Right forelimb (tissue), 1 donor: Measurements from ENCODE around the gene NGF.
"Not testable (repeated sequence)": the region's sequence is repeated elsewhere in the genome, so short reads cannot be mapped to it uniquely, and the experiment has no call there.

Source experiments
- DNase-seq: peaks from one replicate; pipeline ENCODE4 v3.0.0-alpha.2; 2018

The NGF gene

DNA sequence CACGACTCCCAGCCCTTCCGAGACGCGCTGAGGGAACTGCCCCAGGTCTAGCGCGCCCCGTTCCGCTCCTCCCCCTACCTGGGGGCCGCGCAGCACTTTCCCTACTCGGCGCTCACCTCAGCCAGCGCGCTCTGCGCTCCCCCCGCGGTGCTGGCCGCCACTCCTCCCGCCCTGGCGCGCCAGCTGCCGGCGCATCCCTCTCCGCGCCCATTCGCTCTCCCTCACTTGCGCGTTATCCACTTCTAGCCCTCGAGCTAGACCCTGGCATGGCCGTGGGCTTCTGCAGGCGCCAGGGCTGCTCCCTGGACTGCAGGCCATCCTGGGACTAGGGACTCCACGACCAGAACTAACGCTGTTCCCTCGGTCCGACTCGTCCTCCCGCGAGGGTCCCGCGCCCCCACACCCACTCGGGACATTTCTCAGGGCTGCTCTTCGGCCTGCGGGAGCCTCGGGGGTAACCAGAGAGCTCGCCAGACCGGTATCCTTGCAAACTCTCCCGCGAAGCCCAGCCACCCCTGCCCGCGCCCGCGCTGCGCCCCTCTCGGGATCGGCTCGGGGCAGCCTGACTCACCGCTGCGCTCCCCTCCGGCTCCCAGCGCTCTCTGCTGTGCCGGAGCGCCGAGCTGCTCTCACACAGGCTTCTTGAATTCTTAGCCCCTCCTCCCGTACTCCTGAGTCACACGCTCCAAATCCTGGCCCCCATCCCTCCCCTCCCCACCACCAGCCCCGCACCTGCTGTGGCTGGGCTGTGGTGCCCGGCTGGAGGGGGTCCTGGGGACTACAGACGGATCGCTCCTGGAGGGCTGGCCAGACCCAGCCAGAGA, at the start of gene NGF:
NGF (minus strand) TSS at position 617 of the 824 bp plus-strand sequence. CDS start 51,454 bp downstream, outside the sequence.
- DNase-seq = peak; percentile 74

DNA sequence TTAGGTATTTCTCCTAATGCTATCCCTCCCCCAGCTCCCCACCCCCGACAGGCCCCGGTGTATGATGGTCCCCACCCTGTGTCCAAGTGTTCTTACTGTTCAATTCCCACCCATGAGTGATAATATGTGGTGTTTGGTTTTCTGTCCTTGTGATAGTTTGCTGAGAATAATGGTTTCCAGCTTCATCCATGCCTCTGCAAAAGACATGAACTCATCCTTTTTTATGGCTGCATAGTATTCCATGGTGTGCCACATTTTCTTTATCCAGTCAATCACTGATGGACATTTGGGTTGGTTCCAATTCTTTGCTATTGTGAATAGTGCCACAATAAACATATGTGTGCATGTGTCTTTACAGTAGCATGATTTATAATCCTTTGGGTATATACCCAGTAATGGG, 45.4 kb upstream of the NGF start:
- DNase-seq = not testable (repeated sequence)

DNA sequence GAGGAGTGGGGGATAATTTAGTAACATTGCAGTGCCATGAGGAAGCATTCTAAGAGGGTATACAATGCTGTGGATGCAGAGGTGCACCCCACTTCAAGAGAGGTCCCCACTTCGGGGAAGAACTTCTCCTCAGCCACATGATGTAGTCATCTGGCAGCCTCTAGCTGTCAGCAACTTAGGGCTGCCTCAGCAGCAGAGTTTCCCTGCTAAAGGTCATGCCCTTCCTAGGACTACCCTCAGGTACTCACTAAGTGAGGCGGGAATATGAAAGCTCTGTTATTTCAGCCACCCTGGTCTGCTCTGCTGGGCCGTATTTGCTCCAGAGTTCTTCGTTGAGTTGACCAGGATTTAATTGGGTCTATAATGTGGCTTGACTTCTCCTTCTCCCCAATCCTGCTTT, 41.9 kb upstream of the NGF start:
- no peak for DNase-seq

DNA sequence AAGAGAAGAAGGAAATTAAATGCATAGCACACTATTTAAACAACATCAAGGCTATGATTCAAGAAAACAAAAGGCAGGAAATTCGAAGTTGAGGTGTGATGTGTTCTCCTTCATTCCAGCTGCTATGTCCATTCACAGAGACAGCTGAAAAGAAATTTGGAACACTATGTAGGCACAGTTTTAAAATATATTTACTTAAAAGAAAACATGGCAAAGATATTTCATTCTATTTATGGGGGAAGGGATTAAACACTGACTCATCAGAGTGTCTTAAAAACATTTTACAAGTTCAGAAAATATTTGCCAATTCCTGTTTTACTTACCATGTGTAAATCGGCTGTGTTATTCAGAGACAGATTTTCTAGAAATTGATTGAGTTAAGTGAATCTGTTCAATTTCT, 39.4 kb upstream of the NGF start:
- DNase-seq = no peak

DNA sequence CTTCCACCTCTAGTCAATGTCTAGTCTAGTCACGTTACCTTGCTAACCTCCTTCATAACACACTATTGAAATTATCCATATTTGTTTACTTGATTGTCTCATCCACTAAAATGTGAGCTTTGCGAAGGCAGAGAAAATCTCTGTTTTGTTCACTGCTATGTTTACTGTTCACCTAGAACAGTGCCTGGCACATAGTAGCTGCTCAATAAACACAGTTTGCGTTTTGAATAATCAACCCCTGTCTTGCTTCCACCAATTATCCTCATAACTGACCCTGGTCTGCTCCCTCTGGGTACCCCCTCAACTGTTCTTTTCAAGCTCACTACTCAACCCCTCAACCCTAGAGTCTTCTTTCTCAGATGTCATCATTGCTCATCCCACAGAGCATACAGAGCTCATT, 36.5 kb upstream of the NGF start:
- DNase-seq = no peak

DNA sequence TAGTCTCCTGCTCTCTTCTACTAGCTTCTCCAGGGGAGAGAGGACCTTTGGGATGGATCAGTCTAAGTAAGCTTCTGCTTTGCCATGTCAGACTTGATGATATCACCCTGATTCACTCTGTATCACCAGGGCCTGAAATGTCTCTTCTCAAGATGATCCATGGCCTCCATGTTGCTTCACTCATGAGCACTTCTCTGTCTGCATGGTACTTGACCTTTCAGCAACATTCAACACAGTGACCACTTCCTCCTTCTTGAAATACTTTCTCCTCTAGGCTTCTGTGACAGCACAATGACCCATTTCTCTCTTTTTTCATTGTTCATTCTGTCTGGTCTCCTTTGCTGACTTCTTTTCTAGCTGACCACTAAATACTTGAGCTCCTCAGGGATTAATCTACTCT, 35.3 kb upstream of the NGF start:
- no peak for DNase-seq

DNA sequence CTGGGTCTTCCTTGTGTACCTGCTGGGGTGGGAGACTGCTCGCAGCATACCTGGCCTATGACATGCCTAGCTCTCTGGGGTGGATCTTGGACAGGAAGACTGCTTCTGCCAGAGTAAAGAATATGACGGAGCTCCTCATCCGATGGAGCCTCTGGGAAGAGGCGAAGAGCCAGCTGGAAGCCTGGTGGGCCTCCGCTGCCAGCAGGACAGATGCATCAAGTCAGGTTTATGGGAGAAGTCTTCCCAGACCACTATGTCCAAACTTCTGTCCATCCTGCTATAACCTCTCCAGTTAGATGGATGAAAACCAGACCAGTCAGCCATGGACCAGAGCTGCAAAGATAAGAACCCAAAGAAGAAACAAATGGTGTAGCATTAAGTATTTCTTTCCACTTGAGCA, 27.7 kb upstream of the NGF start:
- DNase-seq = no peak

DNA sequence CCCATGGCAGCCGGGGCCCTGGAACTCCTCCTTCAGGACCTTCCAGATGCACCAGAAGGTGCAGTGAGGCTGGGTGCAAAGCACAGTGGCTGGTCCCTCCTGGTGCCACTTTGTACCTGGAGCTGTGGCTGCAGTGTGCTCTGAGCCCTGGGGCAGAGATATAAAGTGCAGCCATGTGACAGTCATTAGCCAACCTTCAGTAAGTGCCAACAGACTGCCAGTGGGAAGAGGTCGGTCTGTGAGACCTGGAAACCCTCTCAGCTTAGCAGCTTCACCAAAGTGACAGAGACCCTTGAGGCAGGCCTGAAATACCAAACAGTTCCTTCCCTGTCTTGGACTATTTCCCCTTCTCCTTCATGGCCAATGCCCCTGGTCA, 26.7 kb upstream of the NGF start:
- no peak for DNase-seq

DNA sequence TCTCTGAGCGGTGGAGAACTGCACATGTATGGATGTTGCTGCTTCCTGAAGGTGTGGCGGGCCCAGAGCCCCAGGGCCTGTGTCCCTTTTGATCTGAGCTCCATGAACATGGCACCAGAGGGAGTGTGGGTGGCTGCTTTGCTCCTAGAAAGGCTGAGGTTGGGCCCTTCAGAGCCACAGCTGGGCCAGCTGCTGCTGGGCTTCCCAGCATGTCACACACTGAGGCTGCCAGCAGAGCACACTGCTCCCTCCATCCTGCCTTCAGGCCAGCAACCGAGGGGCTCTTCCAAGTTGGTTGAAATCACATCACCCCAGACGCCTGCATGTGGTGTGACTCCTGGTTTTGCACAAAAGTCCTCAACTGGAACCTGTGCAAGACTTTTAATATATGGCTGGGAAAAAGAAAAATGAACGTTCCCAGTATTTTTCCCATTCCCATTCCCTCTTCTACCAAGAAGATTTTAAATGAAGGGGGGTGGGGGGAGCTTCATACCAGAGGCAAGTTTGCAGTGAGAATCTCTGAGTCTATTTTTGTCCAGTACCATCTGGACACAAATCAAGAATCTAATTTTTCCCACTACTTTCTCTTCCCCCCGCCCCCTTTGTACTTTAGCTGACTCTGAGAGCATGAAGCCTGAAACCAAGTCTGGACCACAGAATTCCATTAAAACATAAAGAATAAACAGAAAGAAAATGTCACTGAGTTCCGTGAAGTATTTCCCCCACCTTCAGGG, 26.2 kb upstream of the NGF start:
- no peak for DNase-seq

DNA sequence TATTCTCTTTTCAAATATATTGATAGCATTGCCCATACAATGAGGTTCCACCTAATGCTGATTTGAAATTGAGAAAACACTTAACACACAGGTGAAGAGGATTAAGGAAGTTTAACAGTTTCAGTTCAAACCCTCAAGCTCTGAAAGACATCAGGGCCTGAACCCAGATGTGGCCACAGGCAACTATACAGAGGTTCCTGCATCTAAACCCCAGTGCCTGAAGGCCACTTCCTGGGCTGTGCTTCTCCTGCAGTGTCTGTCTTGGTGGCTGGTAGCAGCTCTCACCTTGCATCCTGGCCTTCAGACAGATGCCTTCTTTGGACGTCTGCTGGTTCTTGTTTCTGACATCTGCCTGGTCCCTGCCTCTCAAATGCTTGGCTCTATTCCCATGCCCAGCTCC, 25.1 kb upstream of the NGF start:
- no peak for DNase-seq

DNA sequence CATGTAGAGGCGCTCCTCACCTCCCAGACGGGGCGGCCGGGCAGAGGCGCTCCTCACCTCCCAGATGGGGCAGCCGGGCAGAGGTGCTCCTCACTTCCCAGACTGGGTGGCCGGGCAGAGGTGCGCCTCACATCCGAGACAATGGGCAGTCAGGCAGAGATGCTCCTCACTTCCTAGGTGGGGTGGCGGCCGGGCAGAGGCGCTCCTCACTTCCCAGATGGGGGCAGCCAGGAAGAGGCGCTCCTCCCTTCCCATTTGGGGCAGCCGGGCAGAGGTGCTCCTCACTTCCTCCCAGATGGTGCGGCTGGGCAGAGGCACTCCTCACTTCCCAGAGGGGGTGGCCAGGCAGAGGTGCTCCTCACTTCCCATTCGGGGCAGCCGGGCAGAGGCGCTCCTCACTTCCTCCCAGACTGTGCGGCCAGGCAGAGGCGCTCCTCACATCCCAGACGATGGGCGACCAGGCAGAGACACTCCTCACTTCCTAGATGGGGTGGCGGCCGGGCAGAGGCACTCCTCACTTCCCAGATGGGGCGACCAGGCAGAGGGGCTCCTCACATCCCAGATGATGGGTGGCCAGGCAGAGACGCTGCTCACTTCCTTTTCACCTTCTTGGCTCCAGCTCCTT, 22.6 kb upstream of the NGF start:
- DNase-seq = not testable (repeated sequence)

DNA sequence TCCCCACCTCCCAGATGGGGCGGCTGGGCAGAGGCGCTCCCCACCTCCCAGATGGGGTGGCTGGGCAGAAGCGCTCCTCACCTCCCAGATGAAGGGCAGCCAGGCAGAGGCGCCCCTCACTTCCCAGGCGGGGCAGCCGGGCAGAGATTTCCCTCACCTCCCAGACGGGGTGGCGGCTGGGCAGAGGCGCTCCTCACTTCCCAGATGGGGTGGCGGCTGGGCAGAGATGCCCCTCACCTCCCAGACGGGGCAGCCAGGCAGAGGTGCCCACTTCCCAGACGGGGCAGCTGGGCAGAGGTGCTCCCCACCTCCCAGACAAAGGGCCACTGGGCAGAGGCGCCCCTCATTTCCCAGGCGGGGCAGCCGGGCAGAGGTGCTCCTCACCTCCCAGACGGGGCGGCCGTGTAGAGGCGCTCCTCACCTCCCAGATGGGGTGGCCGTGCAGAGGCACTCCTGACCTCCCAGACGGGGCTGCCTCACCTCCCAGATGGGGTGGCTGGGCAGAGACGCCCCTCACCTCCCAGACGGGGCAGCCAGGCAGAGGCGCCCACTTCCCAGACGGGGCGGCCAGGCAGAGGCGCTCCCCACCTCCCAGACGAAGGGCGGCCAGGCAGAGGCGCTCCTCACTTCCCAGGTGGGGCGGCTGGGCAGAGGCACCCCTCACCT, 21.9 kb upstream of the NGF start:
- not testable (repeated sequence) for DNase-seq

DNA sequence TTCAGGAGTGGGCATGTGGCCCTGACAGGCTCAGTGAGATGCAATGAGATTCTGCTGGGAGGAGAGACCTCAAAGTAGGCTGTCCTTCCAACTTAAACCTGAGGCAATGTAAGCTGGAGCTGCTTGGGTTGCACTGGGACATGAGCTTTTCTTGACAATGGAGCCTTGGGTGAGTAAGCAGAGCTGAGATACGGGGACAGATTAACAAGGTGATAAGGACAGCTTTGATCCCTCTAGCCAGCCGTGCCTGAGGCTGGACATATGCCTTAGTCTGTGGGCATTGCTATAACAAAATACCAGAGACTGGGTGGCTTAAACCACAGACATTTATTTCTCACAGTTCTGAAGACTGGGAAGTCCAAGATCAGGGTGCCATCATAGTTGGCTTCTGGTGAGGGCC, 18.3 kb upstream of the NGF start:
- no peak for DNase-seq

DNA sequence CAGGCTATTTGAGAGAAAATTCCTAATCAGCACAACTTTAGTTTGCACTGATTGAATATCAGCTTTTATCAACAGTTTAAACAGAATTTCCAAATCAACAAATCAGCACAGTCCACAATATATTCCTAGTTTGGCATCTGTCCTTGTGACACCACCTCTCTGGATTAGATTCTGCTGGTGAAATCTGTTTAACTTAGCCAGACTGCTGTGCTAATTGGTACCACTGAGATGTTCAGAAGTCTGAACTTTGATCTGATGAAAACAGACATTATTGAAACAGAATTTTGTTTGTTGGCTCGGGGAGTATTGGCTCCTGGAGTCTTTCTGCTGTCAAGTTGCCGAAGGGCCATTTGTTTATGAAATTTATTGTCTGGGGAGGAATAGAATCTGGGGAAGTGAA, 17.0 kb upstream of the NGF start:
- DNase-seq = no peak

DNA sequence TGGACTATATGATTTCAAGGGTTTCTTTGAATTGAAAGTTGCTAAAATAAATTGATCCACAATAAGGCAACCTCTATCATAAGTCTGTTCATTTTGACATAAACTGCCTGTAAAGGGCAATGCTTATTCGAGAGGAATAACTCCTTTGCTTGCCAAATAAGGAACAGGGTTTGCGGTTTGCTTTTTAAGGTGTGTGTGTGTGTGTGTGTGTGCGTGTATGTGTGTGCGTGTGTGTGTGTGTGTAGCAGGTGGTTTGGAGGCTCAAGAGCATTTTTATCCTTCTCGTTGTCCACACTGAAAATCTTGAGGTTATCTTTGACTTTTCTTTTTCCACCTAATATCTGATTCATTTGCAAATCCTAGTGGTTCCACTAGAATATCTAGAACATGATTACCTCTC, 13.1 kb upstream of the NGF start:
- DNase-seq = no peak

DNA sequence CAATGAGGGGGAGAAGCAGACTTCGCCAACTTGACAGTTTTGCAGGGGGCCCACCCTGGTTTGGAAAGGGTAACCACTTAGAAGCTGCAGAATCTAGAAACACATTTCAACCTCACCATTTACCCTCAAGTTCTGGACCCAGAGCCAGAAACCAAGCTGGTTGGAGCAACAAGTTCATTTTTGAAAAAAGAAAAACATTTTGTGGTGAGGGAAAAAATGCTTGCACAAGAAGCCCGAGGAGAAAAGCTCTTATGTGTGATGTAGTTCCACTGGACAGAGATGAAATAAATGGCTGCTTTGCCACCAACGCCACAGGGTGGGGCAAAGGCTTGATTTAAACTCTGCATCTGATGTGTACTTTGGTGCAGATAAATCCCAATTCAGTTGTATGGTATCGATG, 10.6 kb upstream of the NGF start:
- DNase-seq = no peak

DNA sequence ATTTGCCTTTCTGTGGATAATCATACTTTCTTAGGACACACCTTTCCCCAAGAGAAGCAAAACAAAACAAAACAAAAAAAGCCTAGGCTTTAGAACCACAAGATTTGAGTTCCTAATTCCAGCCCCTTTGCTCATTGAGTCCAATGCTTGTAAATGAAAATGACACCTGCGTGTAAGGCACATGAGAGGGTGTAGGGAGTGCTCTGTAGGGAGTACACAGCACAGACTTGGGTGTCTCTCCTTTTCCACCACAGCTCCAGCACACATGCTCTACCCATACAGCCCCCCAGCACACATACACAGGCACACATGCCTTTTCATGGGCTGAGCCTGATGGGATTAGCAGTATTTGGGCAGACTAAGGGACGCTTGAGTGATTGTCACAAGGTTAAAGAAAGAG, 9.2 kb upstream of the NGF start:
- DNase-seq = no peak

DNA sequence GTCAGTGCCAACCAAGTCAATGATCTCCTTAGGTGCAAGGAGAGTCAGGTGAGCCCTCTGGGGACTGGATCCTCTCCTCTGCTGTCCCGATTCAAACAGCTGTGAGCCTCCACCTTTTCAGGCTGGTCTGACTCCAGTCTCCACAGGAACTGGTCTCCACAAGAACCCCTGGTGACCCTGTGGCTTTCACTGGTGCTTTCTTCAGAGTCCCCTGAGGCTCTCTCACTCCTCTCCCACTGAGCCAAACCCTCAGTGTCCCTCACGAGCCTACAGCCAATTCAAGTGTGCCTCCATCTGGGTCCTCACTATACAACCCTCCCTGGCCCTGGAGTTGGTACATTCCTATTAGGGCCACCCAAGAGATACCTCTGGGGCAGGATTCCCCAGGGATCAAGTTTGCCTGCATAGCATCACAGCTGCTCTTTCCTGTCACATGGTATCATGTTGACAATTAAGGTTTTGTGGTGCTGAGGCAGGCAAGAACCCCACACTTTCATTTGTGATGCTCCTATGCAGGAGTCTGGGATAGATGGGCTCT, 5.2 kb upstream of the NGF start:
- no peak for DNase-seq

DNA sequence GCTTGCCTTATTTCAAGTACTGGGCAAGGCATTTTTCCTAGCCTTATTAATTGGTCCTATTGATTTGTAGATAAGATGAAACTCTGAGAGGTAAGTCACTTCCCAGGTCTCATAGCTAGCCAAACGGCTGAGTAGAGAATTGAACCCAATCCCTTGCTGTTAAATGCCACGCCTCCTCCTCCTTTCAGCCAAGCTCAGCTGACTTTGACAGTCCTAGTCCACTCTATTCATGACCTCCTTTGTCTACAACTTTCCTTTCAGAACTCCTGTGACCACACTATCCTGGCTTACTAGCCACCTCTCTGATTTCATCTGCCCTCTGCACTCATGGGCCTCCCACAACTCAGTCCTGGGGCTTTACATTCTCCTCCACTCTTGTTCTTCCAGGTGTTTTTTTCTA, 3.9 kb upstream of the NGF start:
- DNase-seq = no peak

DNA sequence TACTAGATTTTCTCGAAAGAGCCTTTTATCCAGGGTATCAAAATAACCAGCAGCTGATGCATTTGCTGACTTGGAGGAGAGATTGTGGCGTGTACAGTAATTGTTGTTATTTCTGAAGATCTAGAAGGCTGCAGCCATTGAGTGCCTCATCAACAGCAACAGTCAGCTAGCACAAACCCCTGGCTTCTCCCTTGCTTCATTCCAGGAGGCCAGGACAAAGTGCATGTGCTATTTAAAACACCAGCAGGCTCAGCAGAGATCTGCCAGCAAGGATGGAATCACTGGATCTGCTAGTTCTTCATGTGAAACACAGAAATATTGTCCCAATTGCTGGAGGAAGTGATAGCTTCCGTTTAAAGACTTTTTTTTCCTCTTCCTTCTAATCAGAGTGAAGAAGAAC, 2.8 kb upstream of the NGF start:
- DNase-seq = no peak

DNA sequence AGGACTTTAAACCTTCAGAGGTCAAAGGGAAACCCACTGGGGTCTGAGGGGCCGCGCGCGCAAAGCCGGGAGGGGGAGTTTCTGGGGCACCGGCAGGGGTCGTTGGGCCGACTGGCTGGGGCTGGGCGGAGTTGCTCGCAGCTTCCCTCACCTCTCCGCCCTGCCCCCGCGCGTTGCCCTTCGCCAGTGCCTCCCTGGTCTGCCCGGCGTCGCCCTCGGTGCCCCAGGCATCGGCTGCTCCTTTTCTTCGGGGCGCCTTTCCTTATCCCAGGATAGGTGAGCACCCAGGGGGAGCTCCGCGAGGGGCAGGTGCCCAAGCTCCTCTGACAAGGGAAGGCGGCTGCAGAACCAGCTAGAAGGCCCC, 390 bp upstream of the NGF start:
- DNase-seq = no peak

DNA sequence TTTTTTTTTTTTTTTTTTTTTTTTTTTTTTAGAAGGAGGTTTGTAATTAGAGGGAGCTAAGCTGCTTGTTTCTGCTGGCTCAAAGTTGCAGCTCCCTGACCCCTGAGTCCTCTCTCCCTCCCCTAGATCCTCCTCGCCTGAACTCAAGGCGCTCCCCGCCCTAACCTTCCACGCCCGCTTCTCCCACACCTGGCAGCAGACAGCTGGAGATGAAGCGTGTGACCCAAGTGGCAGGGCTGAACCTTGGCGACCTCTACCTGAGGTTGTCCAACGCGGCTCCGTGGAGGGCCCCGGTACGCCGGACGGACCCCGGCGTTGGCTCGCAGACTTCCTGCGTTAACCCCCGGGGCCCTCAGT, 795 bp downstream of the NGF start:
- DNase-seq = no peak

DNA sequence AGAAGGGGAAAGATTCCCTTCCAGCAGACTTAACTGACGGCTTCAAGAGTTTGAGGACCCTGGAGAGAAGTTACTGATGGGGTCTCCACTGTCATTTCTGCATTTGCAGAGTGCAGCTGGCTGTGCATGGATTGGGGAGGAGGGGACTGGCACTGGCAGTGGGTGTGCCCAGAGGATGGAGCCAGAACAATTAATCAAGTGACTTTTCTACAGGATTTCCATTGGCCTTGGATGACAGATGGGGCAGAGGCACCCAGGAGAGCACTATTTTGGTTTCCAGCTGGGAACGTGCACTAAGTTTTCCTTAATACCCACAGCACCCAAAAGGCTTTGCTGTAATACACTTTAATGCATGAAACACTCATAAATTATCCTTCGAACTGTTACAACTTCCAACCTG, 1.3 kb downstream of the NGF start:
- no peak for DNase-seq
